Myocyte (in vitro differentiated cells): ENCODE results near the gene ARRB2. TPM values are rescaled to one million over a fixed set of nuclear protein-coding genes. Genes with fewer than 3 reads are reported as not detected.
"Not testable (repeated sequence)": the region's sequence is repeated elsewhere in the genome, so short reads cannot be mapped to it uniquely, and the experiment has no call there.

Experiments
- DNase-seq: peaks from one replicate; pipeline ENCODE4 v3.0.0-alpha.2; 2012; ENCODE audit warnings: low read depth
- polyA plus RNA-seq: library from polyadenylated mRNA; unstranded; fragments of >200 nt; gene quantifications from one replicate; pipeline ENCODE4 v1.2.1, GENCODE V29; 2012; ENCODE audit warnings: missing spikeins
- total RNA-seq: library from RNA; depleted of rRNA; stranded (reverse); fragments of >200 nt; gene quantifications from 2 replicates; pipeline ENCODE4 v1.2.3, GENCODE V29; 2014

Gene ARRB2
- 7.8 and 10.8 TPM in 2 replicates for total RNA-seq
- 10.6 TPM for polyA plus RNA-seq

- peak; percentile 98 for DNase-seq
Observed at GRCh38 chr17:4709794-4710692, at the start of gene ARRB2. TSS of gene ARRB2 (plus strand) at chr17:4710632. CDS start at chr17:4710722, 90 bp downstream.

DNA sequence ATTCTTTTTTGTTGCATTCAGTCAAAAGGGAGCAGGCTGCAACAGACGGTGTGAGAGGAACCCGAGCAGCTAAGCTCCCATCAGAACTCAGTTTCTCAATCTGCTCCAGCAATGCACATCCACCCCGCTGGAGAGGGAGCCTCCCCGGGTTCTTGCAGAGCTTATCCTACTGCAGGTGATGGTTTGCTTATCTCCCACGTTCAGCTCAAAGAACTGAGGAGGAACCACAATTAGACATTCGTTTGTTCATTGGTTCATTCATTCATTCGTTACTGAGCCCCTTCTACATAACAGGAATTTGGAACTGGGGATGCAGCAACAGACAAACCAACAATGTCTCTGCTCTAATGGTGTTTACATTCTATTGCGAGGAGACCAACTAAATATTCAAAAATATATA lies 46.7 kb upstream of the ARRB2 start:
- no peak for DNase-seq

- DNase-seq: peak; percentile 6
Observed at GRCh38 chr17:4664230-4664629, 46.2 kb upstream of the ARRB2 start.

DNA sequence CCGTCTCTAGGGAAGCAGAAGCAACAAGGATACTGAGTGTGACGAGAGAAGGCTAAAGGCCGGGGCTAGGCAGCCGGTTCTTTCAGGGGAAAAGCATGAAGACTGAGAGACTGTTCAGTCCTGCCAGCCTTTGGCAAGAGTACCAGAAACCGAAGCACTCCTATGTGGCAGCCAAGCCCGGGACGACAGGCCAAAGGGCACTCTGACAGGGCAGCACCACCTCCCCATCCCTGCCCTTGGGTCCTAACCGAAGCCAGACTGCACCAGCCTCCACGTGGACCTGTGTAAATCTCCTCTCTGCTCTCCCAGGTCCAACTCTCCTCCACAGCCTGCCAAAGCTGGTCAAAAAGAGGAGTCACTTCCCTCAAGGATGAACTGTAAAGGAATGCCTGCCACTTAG lies 45.4 kb upstream of the ARRB2 start:
- no peak for DNase-seq

DNA sequence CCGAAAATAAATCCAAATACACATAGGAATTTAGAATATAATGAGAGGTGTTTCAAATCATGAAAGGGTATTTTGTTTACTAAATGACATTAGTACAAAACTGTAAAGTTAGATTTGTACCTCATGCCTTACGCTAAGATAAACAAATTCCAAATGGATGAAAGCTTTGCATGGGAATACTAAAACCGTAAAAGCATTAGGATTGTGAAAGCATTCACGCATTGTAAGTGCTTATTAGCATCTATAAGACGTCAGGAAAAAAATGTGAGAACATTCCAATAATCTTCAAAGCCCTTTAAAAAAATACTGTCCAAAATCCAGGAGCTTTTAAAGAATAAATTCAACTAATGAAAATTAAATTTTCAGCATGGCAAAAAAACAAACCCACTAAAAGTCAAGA lies 44.1 kb upstream of the ARRB2 start:
- DNase-seq: no peak

DNA sequence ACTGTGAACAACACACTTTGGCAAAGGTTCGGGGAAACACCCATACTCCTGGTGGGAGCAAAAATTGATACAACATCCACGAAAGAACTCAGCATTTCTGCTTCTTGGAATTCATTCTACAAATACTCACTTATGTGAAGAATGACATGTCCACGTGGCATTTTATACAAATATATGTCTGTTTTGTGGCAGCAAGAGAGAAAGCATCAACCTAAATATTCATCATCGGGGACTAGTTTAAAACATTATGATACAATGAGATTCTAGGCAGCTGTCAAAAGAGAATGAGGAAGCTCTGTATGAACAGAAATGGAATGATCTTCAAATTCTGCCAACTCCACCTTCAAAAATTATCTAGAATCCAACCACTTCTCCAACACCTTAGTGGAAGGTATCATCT lies 43.3 kb upstream of the ARRB2 start:
- DNase-seq: no peak

DNA sequence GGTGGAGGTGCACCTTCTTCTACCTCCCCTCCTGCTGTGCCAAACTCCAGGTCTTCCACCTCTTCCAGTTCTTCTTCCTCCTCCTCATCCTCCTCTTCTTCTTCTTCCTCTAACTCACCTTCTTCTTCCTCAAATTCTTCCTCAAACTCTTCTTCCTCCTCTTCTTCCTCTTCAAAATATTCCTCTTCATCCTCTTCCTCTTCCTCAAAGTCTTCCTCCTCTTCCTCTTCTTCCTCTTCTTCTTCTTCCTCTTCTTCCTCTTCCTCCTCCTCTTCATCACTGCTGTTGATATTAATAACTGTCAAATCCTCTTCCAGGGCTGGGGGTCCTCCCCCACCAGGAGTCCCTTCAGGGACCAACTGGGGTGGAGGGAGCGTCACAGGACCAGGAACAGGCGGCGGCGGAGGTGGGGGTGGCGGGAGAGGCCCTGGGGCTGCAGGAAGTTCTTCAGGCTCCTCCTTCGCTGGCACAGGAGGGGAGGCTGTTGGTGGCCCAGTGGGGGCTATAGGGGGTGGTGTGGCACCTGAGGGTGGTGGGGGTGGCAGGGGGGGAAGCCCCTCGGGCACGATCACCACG lies 38.3 kb upstream of the ARRB2 start:
- DNase-seq: no peak

- DNase-seq: no peak
Observed at GRCh38 chr17:4672751-4673150, 37.7 kb upstream of the ARRB2 start.

DNA sequence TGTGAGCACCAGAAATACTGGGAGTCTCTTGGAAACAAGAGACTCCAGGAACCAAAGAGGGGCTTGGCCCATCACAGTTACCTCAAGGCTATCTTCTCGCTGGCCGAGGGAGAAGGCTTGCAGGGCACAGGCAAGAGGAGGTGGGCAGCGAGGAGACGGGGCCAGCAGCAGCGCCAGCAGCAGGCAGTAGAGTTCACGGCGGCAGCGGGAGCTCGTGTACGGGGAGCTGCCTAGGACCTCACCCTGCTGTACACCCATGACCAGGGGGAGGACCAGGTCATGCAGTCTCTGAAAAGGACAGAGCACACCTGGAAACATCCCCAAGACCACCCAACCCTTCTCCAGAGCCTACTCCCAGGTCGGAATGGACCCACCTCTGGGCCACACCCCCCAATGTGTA lies 37.3 kb upstream of the ARRB2 start:
- DNase-seq: no peak

DNA sequence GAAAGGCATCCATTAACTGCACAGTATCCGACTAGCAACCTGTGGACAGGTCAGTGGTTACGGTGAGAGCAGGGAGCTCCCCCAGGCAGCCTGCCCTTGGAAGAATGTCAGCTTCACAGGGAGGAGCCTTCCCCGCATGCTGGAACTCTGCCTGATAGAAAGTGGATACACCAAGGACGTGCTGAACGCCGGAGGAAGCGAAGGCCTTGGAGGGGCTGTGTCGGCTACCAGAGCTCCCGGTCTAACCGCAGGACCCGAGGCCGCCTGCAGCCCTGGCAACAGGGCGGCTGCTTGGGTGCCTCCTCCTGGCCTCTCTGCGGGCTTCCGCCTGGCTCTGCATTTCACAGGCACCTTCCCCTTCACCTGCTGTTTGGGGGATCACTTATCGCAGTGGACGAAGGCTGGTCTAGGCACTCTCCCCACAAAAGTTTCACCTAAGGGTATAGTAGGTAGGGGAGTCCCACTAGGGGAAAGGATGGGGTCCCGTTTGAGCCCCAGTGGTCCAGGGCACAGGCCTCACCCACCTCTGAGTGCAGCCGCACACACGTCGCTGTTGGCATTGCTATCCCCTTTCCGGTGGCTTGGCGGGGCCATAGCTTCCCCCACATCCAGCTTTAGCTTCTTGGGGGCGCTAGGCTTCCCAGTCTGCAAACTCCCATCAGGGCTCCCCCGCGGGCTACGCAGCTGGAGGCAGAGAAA lies 36.3 kb upstream of the ARRB2 start:
- DNase-seq: no peak

GRCh38 chr17:4674685-4674998 lies 35.8 kb upstream of the ARRB2 start:
- DNase-seq: no peak

DNA sequence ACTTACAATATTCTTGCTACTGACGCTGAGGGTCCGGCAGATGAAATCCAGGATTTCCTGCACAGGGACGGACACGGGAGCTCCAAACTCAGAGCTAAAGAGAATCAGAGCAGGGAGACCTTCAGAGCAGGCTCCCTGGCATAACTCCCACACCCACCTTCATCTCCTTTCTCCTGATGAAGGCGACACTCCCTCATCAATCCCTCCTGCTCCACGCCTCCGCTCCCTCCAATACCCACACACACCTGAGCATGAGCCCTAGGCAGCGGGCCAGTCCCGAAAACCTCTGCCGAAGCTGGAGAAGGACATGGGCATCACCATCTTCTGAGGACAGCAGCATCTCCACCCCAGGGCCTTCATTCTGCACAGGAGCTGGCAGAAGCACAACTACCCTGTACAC lies 34.6 kb upstream of the ARRB2 start:
- DNase-seq: no peak

GRCh38 chr17:4676791-4677190 lies 33.6 kb upstream of the ARRB2 start:
- no peak for DNase-seq

DNA sequence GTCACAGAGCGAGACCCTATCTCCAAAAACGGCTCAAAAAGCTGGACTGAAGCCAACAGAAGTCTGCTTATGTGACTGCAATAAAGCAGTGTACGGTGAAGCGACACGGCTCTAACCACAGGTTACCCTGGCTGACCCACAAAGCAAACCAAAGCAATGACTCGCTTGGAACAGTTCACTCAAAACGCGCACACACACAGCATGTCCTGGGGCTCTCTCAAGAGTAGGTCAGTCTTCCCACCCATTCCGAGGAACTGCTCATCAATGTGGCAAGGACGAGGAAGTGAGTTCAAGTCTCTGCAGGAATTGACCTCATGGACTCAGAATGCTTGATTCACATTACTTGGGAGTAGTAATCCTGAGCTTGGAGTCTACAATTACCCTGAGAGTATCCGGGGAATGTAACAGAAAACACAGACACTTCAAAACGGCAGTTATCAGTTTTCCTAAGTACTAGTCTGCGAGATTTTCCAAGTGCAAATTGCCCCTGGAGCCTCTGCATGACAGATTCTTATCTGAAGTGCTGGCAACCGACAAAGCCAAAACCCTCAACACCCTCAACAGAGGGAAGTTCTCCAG lies 31.9 kb upstream of the ARRB2 start:
- peak; percentile 62 for DNase-seq

DNA sequence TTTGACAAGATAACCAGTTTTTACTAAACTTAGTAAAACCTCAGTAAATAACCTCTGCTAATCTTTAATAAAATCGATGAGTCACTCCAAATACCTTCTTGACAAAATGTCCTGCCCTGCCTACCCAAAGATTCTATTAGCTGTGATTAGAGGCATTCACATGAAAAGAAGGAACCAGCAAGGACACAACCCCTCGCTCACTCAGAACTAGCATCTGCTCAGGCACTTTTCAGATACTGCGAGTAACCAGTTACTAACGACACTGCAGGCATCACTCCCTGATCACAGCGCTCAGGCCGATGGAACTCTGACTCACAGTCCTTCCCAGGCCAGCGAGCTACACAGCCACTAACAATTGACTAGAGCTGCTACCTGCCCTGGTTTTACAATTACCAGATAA lies 30.8 kb upstream of the ARRB2 start:
- DNase-seq: peak; percentile 24

- not testable (repeated sequence) for DNase-seq
Observed at GRCh38 chr17:4683739-4684138, 26.7 kb upstream of the ARRB2 start.

DNA sequence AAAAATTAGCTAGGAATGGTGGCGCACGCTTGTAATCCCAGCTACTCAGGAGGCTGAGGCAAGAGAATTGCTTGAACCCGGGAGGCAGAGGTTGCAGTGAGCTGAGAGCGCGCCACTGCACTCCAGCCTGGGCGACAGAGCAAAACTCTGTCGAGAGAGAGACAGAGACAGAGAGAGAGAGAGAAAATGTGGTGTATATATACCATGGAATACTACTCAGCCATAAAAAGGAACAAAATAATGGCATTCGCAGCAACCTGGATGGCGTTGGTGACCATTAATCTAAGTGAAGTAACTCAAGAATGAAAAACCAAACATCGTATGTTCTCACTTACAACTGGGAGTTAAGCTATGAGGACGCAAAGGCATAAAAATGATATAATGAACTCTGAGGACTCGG lies 20.6 kb upstream of the ARRB2 start:
- DNase-seq: not testable (repeated sequence)

- DNase-seq: no peak
Observed at GRCh38 chr17:4690745-4691144, 19.7 kb upstream of the ARRB2 start.

DNA sequence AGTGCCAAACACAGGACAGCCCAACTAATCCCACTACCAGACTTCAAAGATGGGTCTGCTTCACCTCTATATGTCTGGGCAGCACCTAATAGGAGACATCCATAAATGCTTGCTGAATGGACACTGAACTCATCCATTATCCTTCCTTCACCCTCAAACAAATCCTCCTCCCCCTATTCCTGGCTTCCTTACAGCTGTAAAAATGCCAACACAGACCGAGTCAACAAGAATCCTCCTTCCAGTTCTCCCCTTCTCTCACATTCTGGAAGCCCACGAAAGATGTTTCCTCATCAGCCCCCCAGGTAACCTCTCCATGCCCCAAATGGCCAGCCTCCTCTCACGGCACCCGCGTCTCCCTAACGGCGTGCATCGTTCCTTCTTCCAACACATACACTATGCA lies 18.7 kb upstream of the ARRB2 start:
- DNase-seq: no peak

DNA sequence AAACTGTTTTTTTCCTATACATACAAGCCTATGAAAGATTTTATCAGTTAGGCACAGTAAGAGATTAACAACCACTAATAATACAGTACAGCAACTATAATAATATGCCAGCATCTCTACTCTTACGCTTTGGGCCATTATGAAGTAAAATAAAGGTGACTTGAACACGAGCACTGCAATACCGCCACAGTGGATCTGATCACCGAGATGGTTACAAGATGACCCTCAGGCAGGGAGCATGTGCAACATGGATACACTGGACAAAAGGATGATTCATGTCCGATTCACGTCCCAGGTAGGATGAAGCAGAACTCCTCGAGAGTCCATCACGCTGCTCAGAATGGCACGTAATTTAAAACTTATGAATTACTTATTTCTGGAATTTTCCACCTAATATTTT lies 17.0 kb upstream of the ARRB2 start:
- no peak for DNase-seq

GRCh38 chr17:4696437-4696805 lies 14.0 kb upstream of the ARRB2 start:
- no peak for DNase-seq

GRCh38 chr17:4699401-4700056 lies 10.9 kb upstream of the ARRB2 start:
- DNase-seq: not testable (repeated sequence)
